HuH-7.5 (cell line): Measurements from ENCODE around the gene MOCS2.

Experiments
- DNase-seq: peaks from one replicate; pipeline ENCODE4 v3.0.0; 2011; ENCODE audit warnings: low spot score

Gene MOCS2

GRCh38 chr5:53092242-53092641 lies 17.3 kb downstream of the MOCS2 start:
- no peak for DNase-seq

DNA sequence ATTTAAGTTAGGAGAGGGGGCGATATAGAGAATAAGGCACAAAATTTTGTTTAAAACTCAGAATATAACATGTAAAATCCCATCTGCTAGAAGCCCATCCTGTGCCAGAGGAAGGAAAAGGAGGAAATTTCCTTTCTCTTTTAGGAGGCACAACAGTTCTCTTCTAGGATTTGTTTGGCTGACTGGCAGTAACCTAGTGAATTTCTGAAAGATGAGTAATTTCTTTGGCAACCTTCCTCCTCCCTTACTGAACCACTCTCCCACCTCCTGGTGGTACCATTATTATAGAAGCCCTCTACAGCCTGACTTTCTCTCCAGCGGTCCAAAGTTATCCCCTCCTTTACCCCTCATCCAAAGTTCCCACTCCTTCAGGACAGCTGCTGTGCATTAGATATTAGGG lies 18.3 kb downstream of the MOCS2 start:
- DNase-seq = no peak

- DNase-seq = no peak
Observed at GRCh38 chr5:53090229-53090628, 19.3 kb downstream of the MOCS2 start.

GRCh38 chr5:53089481-53089991 lies 20.0 kb downstream of the MOCS2 start:
- no peak for DNase-seq

DNA sequence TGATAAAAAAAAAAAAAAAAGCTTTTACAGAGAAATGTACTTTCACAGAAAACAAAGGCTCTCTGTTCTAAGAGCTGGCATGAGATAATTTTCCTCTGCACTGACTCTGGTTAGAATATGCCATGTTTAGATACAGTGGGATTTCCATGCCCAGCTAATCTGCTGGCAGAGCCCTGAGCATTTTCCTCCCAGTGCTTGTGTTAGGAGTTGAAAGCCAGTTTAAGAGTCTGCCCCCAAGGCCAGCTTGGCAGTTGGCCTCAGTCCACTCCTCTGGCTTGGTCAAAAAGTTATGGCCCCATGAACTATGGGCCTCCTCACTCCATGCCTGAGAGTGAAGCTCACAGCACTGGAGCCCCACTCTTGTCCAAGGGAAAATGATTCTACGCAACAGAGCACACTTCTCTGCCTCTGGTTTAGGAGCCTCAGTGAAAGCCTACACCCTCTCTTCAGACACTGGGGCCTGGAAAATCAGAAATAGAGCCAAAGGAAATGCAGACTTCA lies 21.9 kb downstream of the MOCS2 start:
- DNase-seq = no peak

- no peak for DNase-seq
Observed at GRCh38 chr5:53087171-53087570, 22.4 kb downstream of the MOCS2 start.

GRCh38 chr5:53084546-53085255 lies 24.9 kb downstream of the MOCS2 start:
- no peak for DNase-seq

GRCh38 chr5:53083927-53084326 lies 25.6 kb downstream of the MOCS2 start:
- no peak for DNase-seq

GRCh38 chr5:53080271-53080670 lies 29.3 kb downstream of the MOCS2 start:
- DNase-seq = no peak

GRCh38 chr5:53076014-53076583 lies 33.5 kb downstream of the MOCS2 start:
- no peak for DNase-seq

GRCh38 chr5:53073348-53073747 lies 36.2 kb downstream of the MOCS2 start:
- no peak for DNase-seq

DNA sequence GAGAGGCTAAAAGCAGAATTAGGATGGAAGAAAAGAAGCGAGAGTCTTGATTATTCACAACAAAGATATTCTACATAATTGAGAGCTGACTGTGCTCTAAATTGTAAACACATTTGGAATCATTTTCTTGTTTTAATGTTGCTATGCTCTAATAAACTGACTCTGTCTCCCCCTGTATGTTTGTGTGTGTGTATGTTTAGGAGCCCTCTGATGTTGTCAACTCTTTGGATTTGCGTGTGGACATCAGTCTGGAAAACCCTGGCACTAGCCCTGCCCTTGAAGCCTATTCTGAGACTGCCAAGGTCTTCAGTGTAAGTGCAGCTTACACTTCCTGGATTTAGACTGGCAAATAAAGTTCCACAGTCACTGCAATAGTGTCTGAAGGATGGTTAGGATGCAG lies 37.8 kb downstream of the MOCS2 start:
- no peak for DNase-seq

DNA sequence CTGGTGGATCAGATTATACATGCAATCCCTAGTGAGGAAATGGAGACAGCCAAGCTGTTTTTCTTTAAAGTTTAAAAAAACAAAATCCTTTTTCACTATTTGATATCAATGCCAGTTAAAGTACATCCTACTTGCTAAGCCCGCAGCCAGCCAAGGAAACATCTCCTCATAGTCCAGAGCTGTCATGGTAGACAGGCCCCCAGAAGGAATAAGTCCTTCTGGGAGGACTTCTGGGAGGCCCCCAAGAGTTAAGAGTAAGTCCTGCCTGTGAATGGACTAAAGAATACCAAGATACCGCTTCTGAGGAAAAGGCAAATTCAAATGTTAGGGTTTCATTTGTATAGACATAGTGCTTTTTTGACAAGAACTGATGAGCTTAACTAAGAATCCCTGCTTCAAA lies 38.3 kb downstream of the MOCS2 start:
- DNase-seq = no peak

GRCh38 chr5:53069626-53070025 lies 39.9 kb downstream of the MOCS2 start:
- no peak for DNase-seq

- DNase-seq = no peak
Observed at GRCh38 chr5:53068291-53068836, 41.2 kb downstream of the MOCS2 start.

DNA sequence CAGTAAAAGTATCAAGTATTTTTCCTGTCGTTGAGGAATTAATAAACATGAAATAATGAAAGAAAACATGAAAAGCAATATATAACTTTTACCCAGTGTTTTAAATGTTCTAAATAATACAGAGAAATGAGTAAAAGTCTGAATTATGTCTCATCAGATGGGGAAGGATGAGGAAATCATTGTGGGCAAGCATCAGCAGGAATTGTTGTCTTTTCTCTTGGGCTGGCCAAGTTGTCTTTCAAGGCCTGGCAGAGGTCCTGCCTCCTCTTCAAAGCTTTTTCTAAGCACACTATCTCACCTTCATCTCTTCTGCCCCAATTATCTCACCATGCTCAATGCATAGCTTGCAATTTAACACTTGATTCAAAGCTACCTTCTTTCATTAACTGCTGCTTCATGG lies 41.9 kb downstream of the MOCS2 start:
- no peak for DNase-seq

- DNase-seq = no peak
Observed at GRCh38 chr5:53066088-53066487, 43.5 kb downstream of the MOCS2 start.

- DNase-seq = no peak
Observed at GRCh38 chr5:53063791-53064190, 45.8 kb downstream of the MOCS2 start.

- DNase-seq = no peak
Observed at GRCh38 chr5:53063176-53063575, 46.4 kb downstream of the MOCS2 start.

GRCh38 chr5:53059281-53059680 lies 50.3 kb downstream of the MOCS2 start:
- DNase-seq = no peak

DNA sequence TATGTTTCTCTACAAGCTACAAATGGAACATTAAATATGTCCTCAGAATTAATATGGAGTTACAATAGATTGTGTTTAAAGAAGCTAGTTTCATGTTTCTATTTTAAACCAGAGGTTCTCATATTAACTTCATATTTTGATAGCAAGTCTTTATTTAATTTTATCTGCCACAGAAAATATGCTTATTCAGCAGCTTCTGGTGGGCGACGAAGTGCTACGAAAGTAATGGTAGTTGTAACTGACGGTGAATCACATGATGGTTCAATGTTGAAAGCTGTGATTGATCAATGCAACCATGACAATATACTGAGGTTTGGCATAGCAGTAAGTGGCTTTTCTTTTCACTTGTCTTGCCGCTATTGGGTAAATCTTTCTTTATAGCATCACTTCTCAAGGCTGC lies 54.2 kb downstream of the MOCS2 start:
- DNase-seq = no peak

GRCh38 chr5:53053364-53053763 lies 56.2 kb downstream of the MOCS2 start:
- no peak for DNase-seq

- DNase-seq = no peak
Observed at GRCh38 chr5:53052499-53052898, 57.1 kb downstream of the MOCS2 start.
